ENCODE measurements around the gene SDCCAG8. TPM values are rescaled to one million over a fixed set of nuclear protein-coding genes. Genes with fewer than 3 reads are reported as not detected.

Gene SDCCAG8
- total RNA-seq, 1 donor from 2014 or later = 31.6 TPM

DNA sequence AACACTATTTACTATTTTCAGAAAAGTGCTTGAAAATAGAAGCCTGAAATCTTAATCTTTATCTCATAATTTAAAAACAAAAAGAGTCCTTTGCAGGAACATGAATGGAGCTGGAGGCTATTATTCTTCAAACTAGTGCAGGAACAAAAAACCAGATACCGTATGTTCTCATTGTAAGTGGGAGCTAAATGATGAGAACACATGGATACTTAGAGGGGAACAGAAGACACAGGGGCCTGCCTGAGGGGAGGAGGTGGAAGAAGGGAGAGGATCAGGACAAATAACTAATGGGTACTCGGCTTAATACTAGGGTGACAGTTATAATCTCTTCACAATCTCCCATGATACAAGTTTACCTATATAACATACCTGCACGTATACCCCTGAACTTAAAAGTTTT is 176.3 kb downstream of the SDCCAG8 start:
- H3K9me3 Mint-ChIP-seq (ENCODE audit: low read depth) = peaks cover 4% of the 10 kb centered on the region

DNA sequence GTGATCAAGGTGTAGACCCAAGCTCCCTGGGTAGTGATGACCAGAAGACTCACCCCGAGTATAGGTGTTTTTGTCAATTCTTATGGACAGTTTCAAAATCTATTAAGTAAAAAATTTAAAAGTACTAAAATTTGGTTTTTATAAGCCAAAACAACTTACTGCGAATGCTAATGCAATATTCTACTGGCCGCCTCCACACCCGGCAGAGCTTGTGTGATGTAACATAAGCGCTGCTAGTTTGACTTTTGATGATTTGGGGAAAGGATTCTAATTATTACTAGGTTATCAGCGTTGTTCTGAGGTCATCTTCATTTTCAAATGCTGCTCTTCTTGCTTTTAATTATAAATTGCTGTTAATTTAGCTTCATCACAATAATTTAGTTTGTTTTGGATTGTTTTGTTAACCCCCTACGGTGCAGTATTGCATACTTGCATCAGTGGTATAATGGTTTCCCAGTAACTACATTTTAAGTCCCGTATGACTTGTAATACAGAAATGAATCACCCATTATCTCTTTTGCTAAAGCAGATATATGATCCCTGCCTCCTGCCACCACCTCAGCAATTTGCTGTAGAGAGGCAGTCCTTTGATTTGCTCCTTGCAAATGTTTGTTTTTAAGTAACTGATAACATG is 178.0 kb downstream of the SDCCAG8 start:
- no peak overlapping the region for H3K4me3 Mint-ChIP-seq (ENCODE audit: low read depth)
- peaks cover 12% of the 10 kb centered on the region for H3K36me3 Mint-ChIP-seq (ENCODE audit: insufficient read depth)
- TF ChIP-seq, protein P1, sequence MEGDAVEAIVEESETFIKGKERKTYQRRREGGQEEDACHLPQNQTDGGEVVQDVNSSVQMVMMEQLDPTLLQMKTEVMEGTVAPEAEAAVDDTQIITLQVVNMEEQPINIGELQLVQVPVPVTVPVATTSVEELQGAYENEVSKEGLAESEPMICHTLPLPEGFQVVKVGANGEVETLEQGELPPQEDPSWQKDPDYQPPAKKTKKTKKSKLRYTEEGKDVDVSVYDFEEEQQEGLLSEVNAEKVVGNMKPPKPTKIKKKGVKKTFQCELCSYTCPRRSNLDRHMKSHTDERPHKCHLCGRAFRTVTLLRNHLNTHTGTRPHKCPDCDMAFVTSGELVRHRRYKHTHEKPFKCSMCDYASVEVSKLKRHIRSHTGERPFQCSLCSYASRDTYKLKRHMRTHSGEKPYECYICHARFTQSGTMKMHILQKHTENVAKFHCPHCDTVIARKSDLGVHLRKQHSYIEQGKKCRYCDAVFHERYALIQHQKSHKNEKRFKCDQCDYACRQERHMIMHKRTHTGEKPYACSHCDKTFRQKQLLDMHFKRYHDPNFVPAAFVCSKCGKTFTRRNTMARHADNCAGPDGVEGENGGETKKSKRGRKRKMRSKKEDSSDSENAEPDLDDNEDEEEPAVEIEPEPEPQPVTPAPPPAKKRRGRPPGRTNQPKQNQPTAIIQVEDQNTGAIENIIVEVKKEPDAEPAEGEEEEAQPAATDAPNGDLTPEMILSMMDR (IDR thresholded peaks at IDR 0.05; ENCODE audit: unreplicated experiment) = no peak
- H3K4me1 Mint-ChIP-seq (ENCODE audit: low read depth) = no peaks in the 10 kb centered on the region
- DNase-seq (ENCODE audit: low spot score, unreplicated experiment) = no peak
- H3K9me3 Mint-ChIP-seq (ENCODE audit: low read depth) = peaks cover 4% of the 10 kb centered on the region
- no peaks in the 10 kb centered on the region for H3K27me3 Mint-ChIP-seq
- no peak overlapping the region for H3K27ac Mint-ChIP-seq

More for the DNA sequence above, 176.3 kb downstream of the SDCCAG8 start:
- DNase-seq (ENCODE audit: low spot score, unreplicated experiment) = no peak
- H3K27me3 Mint-ChIP-seq = no peaks in the 10 kb centered on the region
- TF ChIP-seq, protein P1 (IDR thresholded peaks at IDR 0.05; ENCODE audit: unreplicated experiment) = no peak
- H3K36me3 Mint-ChIP-seq (ENCODE audit: insufficient read depth) = peaks cover 13% of the 10 kb centered on the region
- H3K27ac Mint-ChIP-seq = no peak overlapping the region
- H3K4me1 Mint-ChIP-seq (ENCODE audit: low read depth) = no peaks in the 10 kb centered on the region
- H3K4me3 Mint-ChIP-seq (ENCODE audit: low read depth) = no peak overlapping the region

DNA sequence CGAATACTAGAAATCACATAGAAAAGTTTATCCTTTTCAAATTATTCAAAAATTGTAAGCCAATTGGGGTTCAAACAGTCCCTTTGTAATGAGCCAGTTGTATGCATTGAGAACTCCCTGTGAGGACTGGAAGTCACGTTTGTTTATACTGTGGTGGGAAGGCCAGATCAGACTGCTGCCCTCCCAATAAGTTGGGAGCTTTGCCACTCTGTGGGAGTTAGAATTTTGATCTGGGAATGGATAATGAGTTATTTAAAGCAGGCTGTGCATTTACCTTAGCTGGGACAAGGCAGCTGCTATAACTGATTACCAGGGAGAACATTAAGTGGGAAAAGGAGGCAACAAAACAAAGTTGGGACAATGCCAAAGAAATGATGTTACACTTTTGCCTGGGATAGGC is 178.8 kb downstream of the SDCCAG8 start:
- Mint-ChIP-seq H3K27ac (no peak overlapping the region), H3K27me3 (no peaks in the 10 kb centered on the region), H3K4me1 (ENCODE audit: low read depth) (no peaks in the 10 kb centered on the region), H3K4me3 (ENCODE audit: low read depth) (no peak overlapping the region), H3K36me3 (ENCODE audit: insufficient read depth) (peaks cover 13% of the 10 kb centered on the region), H3K9me3 (ENCODE audit: low read depth) (peaks cover 4% of the 10 kb centered on the region)
- TF ChIP-seq, protein P1 (IDR thresholded peaks at IDR 0.05; ENCODE audit: unreplicated experiment) = no peak
- no peak for DNase-seq (ENCODE audit: low spot score, unreplicated experiment)

DNA sequence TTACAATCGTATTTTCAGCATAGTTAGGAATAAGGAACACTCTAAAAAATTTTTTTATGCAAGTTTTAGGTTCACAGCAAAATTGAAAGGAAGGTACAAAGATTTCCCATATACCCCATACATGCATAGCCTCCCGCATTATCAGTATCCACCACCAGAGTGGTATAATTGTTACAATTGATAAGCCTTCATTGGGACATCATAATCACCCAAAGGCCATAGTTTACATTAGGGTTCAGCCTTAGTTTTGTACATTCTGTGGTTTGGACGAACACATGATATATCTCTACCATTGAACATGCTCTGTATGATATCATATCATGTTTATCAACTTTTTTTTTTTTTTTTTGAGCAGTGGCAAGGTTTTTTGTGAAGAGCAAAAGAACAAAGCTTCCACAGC is 180.0 kb downstream of the SDCCAG8 start:
- no peaks in the 10 kb centered on the region for H3K9me3 Mint-ChIP-seq (ENCODE audit: low read depth)
- peaks cover 9% of the 10 kb centered on the region for H3K36me3 Mint-ChIP-seq (ENCODE audit: insufficient read depth)
- H3K4me1 Mint-ChIP-seq (ENCODE audit: low read depth) = no peaks in the 10 kb centered on the region
- TF ChIP-seq, protein P1 (IDR thresholded peaks at IDR 0.05; ENCODE audit: unreplicated experiment) = no peak
- H3K27me3 Mint-ChIP-seq = no peaks in the 10 kb centered on the region
- no peak overlapping the region for H3K27ac Mint-ChIP-seq
- H3K4me3 Mint-ChIP-seq (ENCODE audit: low read depth) = no peak overlapping the region
- no peak for DNase-seq (ENCODE audit: low spot score, unreplicated experiment)

DNA sequence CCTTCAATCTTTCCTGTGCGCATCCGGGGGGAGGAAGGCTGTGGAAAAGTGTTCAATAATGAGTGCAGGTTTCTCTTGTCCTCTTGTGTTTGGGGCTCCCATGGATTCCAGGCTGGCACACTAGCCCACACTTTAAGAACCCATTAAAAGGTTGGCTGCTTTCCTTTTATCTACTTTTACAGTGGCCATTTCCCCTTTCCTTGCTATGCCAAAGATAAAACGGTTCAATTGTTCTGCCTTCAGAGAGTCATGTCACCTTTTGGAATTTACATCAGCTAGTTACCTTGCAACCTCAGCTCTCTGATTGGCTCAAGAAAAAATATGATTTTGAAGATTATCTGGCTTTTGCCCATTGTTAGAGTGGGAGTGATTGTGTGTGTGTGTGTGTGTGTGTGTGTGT is 182.3 kb downstream of the SDCCAG8 start:
- Mint-ChIP-seq H3K36me3 (ENCODE audit: insufficient read depth) (peaks cover 5% of the 10 kb centered on the region), H3K27ac (no peak overlapping the region), H3K4me1 (ENCODE audit: low read depth) (no peaks in the 10 kb centered on the region), H3K9me3 (ENCODE audit: low read depth) (no peaks in the 10 kb centered on the region), H3K4me3 (ENCODE audit: low read depth) (no peak overlapping the region), H3K27me3 (no peaks in the 10 kb centered on the region)
- TF ChIP-seq, protein P1 (IDR thresholded peaks at IDR 0.05; ENCODE audit: unreplicated experiment) = no peak
- no peak for DNase-seq (ENCODE audit: low spot score, unreplicated experiment)
